EH (cell line): ENCODE measurements around the gene SLC8A1.

Experiments used
- DNase-seq: peaks from one replicate; pipeline ENCODE4 v3.0.0-alpha.2; 2015; ENCODE audit warnings: low read depth

The SLC8A1 gene

DNA sequence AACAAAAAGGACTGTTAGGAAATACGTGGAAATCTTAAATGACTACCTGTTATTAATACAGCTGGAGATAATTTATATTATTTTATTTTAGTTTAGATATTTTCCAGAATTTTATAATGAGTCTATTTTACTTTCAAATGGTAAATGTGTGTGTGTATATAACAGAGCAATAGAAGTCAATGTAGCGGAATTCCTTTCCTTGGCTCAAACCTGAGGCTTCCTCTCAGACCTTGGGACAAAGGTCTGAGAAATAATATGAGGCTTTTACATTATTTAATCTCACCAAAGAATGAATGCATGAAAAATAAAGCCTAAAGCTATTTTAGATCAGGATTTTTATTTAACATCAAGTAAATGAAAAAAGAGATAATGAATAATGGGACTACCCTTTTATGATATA is 65.7 kb downstream of the SLC8A1 start:
- no peak for DNase-seq

DNA sequence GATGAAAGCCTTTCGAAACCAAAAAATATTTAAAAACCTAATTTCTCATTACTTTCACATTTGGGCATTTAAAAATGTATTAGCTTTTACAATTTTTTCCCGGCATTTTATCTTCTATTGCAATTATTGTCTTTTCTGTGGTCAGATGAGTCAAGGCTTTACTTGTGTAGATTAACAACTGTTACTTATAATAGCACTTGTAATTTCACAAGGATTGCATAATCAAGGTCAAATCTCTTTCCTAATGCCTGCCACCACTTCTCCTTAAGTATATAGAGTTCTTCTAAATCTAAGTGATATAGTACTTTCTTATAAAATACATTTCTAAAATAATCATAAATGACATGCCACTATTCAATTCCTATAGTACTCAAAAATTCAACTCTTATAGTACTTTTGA is 67.2 kb downstream of the SLC8A1 start:
- DNase-seq, result peak; percentile 90

DNA sequence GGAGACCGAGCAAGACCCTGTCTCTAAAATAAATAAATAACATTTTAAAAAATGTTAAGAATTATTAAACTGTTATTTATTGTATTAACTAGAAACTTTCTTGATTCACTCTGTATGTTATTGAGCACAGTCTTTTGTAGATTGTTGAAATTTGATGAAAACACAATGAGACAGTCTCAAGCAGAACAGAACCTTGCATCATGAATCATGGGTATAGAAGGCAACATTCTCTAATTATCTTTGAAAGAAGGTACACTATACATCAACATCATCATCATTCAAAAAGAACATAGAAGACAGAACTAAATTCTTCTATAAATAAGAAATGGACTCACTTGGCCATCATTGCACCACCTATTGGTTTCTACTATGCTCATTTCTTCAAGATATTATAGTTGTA is 67.7 kb downstream of the SLC8A1 start:
- DNase-seq, result no peak

DNA sequence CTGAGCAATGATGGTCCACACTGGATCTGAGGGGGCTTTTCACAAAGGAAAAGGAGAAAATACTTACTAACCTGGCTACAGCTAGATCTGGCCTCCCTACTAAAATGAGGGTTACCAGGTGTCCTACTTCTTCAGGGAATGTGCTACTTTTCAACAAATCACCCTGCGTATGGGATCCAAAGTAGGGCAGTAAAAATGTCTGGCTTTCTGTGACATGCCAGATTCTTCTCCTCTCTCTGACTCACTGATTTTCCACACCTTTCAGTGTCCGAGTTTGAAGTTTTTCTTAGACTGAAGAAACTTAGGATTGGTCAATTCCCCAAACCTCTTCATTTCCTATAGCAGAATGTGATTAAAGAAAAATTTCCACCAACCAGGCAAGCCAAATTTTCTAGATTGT is 71.2 kb downstream of the SLC8A1 start:
- DNase-seq, result no peak

DNA sequence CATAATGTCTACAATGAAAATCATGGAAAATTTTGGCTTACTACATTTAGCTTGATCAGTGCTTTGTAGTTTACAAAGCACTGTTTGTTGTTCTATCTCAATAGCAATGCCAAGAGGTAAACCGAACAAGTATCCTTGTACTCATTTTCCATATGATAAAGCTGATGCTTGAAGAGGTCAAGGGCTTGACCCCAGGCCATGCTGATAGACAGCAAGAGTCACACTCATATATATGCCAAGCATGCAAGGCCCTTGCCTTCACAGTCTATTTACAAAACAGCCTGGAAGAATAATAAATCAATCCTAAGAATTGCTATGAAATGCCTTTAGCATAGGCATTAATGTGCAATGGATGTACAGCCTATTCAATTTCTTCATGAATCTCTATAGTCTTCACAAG is 71.8 kb downstream of the SLC8A1 start:
- no peak for DNase-seq

DNA sequence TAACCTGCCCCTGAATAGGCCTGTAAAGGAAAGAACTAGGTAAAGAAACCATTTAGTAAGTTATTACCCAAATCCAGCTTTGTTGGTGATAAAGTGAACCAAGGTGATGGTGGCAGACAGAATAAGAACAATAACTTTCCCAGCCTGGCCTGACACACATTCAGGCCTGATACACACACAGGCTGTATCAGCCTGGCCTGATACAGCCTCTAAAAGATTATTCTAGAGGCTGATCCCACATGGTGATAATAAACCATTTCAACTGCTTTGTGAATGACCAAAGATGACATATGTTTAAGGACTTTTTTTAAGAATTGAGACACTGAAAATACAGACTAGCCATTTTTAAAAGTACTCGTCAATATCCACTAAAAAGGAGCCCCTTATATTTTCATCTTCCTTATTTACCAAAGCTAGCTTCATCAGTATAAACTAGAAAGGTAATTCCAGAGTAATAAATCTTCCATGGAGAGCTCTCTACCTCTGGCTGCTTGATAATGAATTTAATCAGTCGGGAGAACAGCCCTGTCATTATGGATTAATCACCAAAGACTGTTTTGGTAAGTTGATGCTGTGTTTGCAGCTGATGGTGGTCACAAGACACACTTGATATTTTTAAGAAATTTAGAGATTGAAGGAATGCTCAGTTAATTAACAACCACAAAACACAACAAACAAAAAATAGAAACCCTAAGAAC is 77.2 kb downstream of the SLC8A1 start:
- no peak for DNase-seq

DNA sequence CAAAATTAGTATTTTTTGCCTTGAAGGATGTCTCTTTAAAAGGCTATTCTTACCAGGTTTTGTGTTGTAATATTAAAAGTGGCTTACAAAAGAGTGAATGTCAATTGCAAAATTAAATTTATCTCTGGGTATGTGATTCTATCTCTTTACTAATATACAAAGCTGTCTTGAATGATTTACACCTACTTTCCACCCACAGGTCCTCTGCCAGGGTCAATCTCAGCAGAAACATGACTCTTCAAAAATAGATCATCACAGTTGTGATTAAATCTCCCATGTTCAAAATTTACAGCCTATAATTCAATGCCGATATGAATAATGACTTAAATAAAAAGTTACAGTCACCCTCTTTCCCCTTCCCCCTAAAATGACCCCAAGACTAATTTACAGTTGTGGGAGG is 78.8 kb downstream of the SLC8A1 start:
- DNase-seq, result no peak

DNA sequence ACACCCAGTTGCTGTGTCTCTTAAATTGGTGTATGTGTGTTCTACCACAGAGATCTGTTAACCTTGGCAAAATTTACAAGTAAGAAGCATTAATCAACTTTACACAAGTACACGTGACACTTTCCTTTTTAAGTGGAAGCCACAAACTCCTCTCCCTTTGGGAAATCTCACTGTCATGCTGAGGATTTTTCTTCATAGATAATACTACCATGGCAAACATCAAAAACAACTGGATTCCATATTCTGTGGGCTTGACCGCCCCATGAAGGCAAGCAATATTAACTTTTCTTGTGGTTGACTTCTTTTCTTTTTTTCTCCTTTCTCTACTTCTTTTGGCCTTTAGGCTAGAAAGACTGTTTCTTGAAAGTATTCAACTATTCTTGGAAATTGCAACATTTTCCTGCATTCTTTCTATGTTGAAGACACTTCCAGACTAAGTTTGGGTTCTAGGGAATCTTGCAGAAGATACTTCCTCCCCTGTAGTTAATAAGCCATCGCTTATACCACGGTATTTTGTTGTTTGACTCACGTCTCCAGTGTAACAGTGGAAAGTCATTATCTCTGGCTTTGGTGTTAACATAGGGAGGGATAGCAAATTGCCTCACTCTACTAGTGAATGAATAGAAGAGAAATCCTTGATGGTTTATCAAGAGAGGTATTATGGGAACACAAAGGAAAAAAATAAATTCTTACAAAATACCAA is 79.5 kb downstream of the SLC8A1 start:
- peak; percentile 84 for DNase-seq

DNA sequence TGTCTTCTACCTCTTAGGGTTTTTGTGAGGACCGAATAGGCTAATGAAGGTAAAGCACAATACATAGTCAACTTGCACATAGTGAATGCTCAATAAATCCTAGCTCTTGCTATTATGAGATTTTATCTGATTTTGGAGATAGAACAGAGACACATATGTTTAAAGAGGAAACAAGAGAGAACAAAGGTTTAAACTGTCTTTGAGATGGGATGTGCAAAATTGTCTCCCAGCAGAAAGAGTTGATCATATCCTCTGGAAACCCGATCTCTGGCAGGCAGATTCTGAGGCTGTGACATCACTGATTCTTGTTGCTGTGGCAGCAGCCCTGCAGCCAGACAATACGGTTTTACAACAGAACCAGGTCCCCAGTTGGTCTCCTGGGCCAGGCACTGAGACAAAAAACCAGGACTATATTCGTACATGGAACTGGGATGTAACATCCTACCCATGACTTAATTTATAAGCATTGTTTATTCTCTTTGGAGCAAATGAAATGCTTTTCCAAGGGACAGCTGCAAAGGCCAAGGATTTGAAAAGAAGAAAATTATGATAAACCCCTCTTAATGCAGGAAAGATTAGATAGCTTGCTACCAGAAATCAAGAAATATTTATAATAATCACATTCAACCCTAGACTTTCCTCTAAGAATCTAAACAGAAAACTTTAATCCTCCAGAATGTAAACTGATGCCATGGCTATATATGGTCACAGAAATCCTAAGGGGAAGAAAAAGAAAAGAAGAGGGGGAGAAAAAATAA is 80.2 kb downstream of the SLC8A1 start:
- peak; percentile 90 for DNase-seq

DNA sequence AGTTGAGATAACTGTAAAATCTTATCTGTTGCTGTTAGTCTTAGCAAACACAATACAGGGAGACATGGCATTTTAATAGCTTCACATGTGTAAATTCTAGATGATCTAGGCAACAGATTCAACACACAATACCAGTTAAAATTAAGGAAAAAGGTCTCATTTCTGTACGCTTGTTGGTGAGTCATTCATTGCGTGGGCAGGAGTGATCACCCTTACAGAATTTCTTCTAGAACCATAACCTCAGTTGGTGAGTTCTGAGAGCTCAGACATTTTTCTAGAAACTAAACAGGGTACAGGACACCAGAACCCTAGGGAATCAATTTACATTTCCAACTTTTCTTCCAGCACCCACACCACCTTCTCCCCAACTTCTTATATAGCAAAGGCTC is 81.9 kb downstream of the SLC8A1 start:
- peak; percentile 71 for DNase-seq

DNA sequence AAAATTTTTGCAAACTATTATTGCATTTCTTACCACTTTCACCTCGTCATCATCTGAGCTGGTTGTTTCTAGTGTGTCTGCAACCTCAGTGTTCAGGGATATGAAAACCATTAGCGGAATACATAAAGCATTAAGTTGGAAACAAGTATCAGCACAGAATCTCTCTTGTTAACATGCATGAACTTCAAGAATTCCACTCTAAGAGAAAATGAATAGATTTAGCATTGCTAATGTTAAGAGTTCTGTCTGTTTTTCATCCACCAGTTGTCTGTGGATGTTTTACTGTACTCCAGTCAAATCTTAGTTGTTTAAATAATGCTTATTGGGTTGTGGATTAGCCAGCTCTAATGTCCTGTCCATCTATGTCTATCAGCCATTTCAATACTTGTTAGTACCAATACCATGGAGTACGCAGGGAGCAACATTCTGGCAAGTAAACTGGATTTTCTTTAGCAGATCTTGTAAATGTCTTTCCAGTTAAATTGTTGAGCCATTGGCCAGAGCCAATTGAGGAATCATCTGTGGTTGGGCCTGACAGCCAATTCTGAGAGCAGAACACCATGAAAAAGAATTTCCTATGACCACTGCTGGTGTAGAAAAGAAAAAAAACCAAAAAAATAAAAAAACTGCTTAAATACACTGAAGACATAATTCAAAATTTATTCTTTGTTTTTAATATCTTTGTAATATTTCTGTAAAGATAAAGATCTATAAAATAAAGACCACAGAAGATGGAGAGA is 82.5 kb downstream of the SLC8A1 start:
- DNase-seq, result peak; percentile 26

DNA sequence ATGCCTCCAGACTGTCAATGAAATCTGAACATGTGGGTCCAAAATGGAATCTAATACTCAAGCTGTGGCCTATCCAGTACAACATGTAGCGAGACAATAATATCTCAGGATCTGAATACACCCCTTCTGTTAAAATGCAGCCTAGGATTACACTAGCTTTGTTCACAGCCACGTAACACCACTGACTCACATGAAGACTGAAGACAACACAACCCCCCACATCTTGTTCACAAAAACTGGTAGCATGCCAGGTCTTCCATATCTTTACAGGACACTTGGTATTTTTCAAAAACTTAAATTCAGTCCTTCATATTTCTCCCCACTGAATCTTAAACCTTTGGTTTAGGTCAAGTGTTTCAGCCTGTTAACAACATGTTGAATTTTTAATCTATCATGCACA is 84.2 kb downstream of the SLC8A1 start:
- peak; percentile 78 for DNase-seq

DNA sequence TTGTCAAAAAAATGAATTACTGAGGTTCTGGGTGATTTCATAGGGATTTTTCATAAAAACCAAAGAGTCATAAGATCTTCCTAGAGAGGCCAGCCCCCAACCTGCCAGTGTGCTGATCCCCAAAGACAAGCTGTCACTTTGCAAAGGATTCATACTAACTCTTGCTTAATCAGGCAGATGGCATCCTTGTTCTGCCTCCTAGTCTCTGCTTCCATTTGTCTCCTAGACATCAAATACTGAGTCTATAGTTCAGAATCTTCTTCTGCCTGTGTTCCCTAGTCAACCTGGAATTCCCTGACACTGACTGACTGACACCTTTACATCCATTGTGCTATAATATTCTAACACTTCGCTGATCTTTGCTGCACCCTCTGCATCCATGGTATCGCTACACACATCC is 84.9 kb downstream of the SLC8A1 start:
- no peak for DNase-seq

DNA sequence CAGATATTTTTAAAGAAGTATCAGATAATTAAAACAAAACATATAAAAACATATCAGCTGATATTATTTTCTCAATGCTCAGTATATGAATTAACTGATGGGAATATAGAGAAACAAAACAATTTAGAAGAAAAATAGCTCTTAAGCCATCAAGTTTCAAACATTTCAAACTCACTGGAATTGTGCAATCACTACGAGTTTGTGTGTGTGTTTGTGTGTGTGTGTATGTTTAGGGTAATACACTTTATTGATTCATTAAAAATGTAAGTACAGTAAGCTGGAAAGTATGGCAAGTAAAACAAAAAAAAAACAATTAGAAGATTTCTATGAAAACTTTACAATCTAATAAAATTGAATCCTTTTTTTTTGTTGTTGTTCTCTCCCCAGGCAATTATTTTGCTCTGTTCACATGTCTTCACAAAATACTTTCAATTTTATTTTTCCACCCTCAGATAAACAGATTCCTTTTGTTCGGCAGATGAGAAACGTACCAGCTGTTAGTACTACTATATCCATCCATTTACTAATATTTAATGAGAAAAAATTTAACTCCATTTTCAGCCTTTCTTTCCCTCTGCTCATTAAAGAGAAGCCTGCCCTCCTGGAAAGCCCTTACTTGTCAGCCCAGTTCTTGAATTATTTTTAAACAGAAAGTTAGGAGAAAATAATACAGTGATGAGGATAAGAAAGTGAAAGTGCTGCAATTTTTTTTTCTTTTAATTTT is 87.6 kb downstream of the SLC8A1 start:
- DNase-seq, result peak; percentile 36

DNA sequence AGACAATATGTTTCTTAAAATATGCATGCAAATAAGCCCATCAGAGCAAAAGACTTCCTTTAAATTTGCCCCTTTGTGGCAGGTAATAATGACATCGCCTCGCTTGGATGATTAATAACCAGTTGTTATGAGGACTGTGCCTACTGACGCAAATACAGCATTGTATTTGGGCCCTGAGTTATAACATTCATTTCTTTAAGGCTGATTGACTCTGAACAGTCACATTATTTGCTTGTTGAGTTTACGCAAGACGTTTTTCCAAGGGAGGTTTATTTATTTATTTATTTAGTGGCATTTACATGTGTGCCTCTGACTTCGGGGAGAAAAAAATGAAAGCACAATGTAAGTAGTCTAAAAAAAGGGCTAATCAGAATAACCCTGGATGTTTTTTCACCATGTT is 88.3 kb downstream of the SLC8A1 start:
- peak; percentile 54 for DNase-seq

DNA sequence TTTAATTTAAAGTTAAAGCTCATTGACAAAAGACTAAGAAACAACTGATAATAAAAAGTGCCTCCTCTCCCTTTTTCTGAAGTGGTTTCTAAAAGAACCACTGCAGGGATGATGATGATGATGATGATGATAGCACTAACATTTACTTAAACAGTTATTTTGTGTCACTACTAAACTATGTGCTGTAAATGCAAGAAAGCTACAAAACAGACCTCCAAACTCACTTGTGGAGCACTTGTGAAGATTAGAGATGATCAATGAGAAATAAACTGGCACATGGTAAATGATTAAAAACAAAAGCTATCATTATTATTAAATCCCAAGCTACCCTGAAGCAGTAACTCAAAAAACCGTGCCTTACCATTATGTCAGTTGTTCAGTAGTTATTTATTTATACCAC is 88.7 kb downstream of the SLC8A1 start:
- DNase-seq, result peak; percentile 42

DNA sequence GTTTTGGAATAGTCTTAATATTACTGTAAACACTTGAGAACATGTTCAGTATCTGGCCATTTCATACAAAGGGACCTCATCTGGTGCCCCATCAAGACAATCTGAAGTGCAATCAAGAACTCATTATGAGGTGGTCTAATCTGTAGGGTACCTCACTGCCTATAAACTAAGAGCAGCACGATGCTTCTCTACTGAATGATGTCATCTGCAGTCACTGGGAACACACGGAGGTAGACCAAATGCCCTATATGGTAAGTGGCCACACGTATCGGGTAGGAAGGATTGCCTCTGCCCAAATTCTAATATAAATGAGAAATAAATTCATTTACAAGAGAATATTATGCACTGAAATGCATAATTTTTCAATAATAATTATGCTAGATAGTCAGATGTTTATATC is 90.4 kb downstream of the SLC8A1 start:
- no peak for DNase-seq

DNA sequence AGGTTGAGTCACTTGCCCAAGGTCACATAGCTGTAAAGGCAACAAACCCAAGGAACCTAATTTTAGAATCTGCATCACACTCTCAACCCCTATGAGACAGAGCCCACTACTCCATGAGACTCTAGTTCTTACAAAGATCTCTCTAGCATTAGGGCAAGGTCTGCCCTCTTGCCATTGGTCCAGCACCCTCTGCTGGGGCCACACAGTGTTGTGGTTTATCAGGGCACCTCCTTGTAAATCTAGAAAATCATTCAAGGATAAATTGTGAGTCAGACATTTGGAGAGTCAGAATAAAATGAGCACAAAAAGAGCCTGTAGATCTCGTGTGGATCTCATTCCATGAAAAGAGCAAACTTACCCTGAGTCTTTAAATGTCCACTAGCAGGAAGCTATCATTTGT is 91.2 kb downstream of the SLC8A1 start:
- peak; percentile 33 for DNase-seq

DNA sequence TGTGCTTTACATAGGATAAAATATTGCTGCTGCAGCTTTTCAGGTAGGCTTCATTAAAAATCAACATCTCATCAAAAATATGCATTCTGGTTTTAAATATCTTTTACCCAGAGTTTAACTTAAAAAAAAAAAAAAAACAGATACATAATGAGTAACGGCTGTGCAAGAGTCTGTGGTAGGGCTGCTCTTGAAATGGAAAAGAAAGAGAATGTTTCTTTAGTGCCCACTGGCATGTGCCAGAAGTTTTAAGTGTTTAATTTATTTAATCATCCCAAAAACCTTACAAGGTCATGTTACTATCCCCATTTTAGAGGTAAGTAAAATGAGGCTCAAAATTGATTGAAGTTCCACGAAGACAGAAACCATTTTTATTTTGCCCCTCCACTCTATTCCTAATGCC is 92.1 kb downstream of the SLC8A1 start:
- peak; percentile 16 for DNase-seq

DNA sequence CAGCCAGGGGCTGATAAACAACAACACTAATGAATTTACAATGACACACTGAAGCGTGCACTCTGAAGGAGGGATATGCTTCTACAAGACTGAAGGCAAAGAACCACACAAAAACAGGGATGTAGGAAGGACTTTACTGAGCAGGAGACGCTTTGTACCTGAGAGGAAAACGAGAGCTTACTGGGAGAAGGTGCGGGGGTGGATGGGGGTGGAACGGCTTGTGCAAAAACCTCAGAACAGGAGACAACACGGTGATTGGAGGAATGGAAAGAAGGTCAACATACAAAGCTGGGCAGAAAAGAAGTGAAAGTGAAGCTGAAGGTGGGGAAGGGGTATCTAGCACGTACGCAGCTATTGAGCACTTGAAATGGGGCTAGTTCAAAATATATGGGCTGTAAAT is 93.1 kb downstream of the SLC8A1 start:
- no peak for DNase-seq

DNA sequence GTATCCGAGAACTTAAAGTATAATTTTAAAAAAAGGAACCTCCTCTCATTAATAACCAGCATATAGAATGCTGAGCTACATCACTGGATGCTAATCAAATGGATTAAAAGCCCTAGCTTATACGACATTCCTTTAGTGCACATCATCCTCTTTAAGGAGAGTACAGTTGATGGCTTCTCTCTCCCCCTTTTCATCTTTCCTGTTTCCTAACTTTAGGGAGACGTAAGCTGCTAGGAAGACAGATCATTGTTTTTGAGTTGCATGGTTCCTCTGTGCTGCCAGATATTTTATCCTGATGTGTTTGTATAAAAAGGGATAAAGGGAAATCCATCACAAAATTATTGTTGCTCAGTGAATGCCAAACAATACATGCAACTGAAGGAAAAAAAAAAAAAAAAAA is 94.2 kb downstream of the SLC8A1 start:
- DNase-seq, result peak; percentile 78

DNA sequence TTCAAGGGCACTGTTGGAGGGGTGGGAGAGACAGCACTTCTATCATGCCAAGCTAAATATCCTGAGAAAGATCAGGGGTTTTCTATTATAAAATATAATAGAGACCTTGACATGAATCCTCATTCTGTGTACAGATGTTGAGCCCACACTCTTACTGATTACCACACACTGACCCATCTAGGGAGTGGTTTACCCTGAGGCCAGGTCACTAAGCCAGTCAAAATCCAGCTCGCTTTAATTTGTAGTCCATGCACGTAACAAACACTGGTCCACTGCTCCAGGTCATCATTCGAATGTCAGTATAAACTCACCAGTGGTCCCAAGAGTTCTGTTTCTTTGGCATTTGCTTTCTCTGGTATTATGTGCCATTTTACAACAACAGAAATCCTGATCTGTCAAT is 96.4 kb downstream of the SLC8A1 start:
- no peak for DNase-seq
